Measurements from ENCODE around the gene TRIM27. TPM values are rescaled to one million over a fixed set of nuclear protein-coding genes. Genes with fewer than 3 reads are reported as not detected.
"Not testable (repeated sequence)": the region's sequence is repeated elsewhere in the genome, so short reads cannot be mapped to it uniquely, and the experiment has no call there.

Gene TRIM27
- total RNA-seq, 1 donor from 2014 or later: 81.7 TPM

- no peaks in the 10 kb centered on the region for H3K9me3 Mint-ChIP-seq
- no peak for TF ChIP-seq CTCF (conservative IDR thresholded peaks at IDR 0.05)
Measured at GRCh38 chr6:28929887-28930620, 6.3 kb upstream of the TRIM27 start.

GRCh38 chr6:28929339-28929738 is 5.6 kb upstream of the TRIM27 start:
- not testable (repeated sequence) for H3K27ac Mint-ChIP-seq (ENCODE audit: unreplicated experiment); H3K9me3 Mint-ChIP-seq; H3K36me3 Mint-ChIP-seq (ENCODE audit: low read depth); DNase-seq (ENCODE audit: low read depth, low spot score); H3K4me3 Mint-ChIP-seq; H3K27me3 Mint-ChIP-seq (ENCODE audit: low read depth)
- H3K4me1 Mint-ChIP-seq: peaks cover 12% of the 10 kb centered on the region

More at GRCh38 chr6:28929887-28930620, 6.3 kb upstream of the TRIM27 start:
- Mint-ChIP-seq H3K4me3 (no peak overlapping the region), H3K36me3 (ENCODE audit: low read depth) (no peaks in the 10 kb centered on the region), H3K27ac (ENCODE audit: unreplicated experiment) (no peak overlapping the region), H3K27me3 (ENCODE audit: low read depth) (peaks cover 3% of the 10 kb centered on the region), H3K4me1 (peaks cover 7% of the 10 kb centered on the region)
- no peak for DNase-seq (ENCODE audit: low read depth, low spot score)

- H3K4me3 Mint-ChIP-seq: peak overlapping the region; percentile 36
- H3K36me3 Mint-ChIP-seq (ENCODE audit: low read depth): peaks cover under 1% of the 10 kb centered on the region
- no peaks in the 10 kb centered on the region for H3K9me3 Mint-ChIP-seq
- peaks cover 13% of the 10 kb centered on the region for H3K4me1 Mint-ChIP-seq
- DNase-seq (ENCODE audit: low read depth, low spot score): no peak
- H3K27ac Mint-ChIP-seq (ENCODE audit: unreplicated experiment): no peak overlapping the region
- no peak for TF ChIP-seq CTCF (conservative IDR thresholded peaks at IDR 0.05)
- peaks cover 3% of the 10 kb centered on the region for H3K27me3 Mint-ChIP-seq (ENCODE audit: low read depth)
Measured at GRCh38 chr6:28927846-28928245, 4.1 kb upstream of the TRIM27 start.

GRCh38 chr6:28922821-28923317 is 916 bp downstream of the TRIM27 start:
- TF ChIP-seq CTCF (conservative IDR thresholded peaks at IDR 0.05): no peak
- peak overlapping the region; percentile 98 for H3K4me3 Mint-ChIP-seq
- DNase-seq (ENCODE audit: low read depth, low spot score): peak; percentile 10
- peaks cover 38% of the 10 kb centered on the region for H3K4me1 Mint-ChIP-seq
- H3K27ac Mint-ChIP-seq (ENCODE audit: unreplicated experiment): peak overlapping the region; percentile 92
- no peaks in the 10 kb centered on the region for H3K9me3 Mint-ChIP-seq
- no peaks in the 10 kb centered on the region for H3K27me3 Mint-ChIP-seq (ENCODE audit: low read depth)
- peaks cover 27% of the 10 kb centered on the region for H3K36me3 Mint-ChIP-seq (ENCODE audit: low read depth)

- no peak for DNase-seq (ENCODE audit: low read depth, low spot score)
- H3K36me3 Mint-ChIP-seq (ENCODE audit: low read depth): peaks cover 27% of the 10 kb centered on the region
- H3K4me1 Mint-ChIP-seq: peaks cover 35% of the 10 kb centered on the region
Measured at GRCh38 chr6:28922004-28922820, 1.6 kb downstream of the TRIM27 start.

More at GRCh38 chr6:28922004-28922820, 1.6 kb downstream of the TRIM27 start:
- TF ChIP-seq CTCF (conservative IDR thresholded peaks at IDR 0.05): no peak
- H3K4me3 Mint-ChIP-seq: peak overlapping the region; percentile 98
- peak overlapping the region; percentile 92 for H3K27ac Mint-ChIP-seq (ENCODE audit: unreplicated experiment)
- no peaks in the 10 kb centered on the region for H3K27me3 Mint-ChIP-seq (ENCODE audit: low read depth)
- no peaks in the 10 kb centered on the region for H3K9me3 Mint-ChIP-seq
